ENCODE measurements around the gene PTP4A1.
"Not testable (repeated sequence)": the region's sequence is repeated elsewhere in the genome, so short reads cannot be mapped to it uniquely, and the experiment has no call there.

The PTP4A1 gene

GRCh38 chr6:63581355-63582013 is 9.2 kb downstream of the PTP4A1 start:
- POLR2A ChIA-PET: no interaction called here
- CTCF ChIA-PET: no interaction called here
- H3K4me3 ChIP-seq (ENCODE audit: low read depth, low read length): no peak overlapping the region
- no peak for DNase-seq (ENCODE audit: low read depth, low spot score)
- no peak for TF ChIP-seq CTCF (IDR thresholded peaks at IDR 0.05; ENCODE audit: insufficient read depth, low read length, missing control alignments)

- POLR2A ChIA-PET: no interaction called here
- TF ChIP-seq CTCF (IDR thresholded peaks at IDR 0.05; ENCODE audit: insufficient read depth, low read length, missing control alignments): no peak
- DNase-seq (ENCODE audit: low read depth, low spot score): no peak
- no peak overlapping the region for H3K4me3 ChIP-seq (ENCODE audit: low read depth, low read length)
- CTCF ChIA-PET: interaction anchor here (1.3 kb wide), 1 partner anchor 184 kb away, joined by 3 read pairs; no protein-coding TSS in a partner anchor
These were observed 10.4 kb downstream of the PTP4A1 start for GRCh38 chr6:63582579-63583231.

GRCh38 chr6:63584125-63584514 is 11.8 kb downstream of the PTP4A1 start:
- ChIA-PET POLR2A (interaction anchor here (0.7 kb wide), 1 partner anchor 51 kb away, joined by 4 read pairs; no protein-coding TSS in a partner anchor), CTCF (interaction anchor here (1.2 to 1.3 kb wide), 2 partner anchors 10 to 14 kb away, joined by 3 to 4 read pairs; no protein-coding TSS in a partner anchor)
- DNase-seq (ENCODE audit: low read depth, low spot score): no peak
- no peak overlapping the region for H3K4me3 ChIP-seq (ENCODE audit: low read depth, low read length)
- no peak for TF ChIP-seq CTCF (IDR thresholded peaks at IDR 0.05; ENCODE audit: insufficient read depth, low read length, missing control alignments)

DNA sequence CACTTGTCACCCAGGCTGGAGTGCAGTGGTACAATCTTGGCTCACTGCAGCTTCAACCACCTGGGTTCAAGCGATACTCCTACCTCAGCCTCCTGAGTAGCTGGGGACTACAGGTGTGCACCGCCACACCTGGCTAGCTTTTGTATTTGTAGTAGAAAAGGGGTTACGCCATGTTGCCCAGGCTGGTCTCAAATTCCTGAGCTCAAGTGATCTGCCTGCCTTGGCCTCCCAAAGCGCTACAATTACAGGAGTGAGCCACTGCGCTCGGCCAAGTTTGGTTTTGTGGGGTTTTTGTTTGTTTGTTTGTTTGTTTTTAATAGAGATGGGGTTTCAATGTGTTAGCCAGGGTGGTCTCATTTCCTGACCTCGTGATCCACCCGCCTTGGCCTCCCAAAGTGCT is 12.3 kb downstream of the PTP4A1 start:
- no peak for TF ChIP-seq CTCF (IDR thresholded peaks at IDR 0.05; ENCODE audit: insufficient read depth, low read length, missing control alignments)
- CTCF ChIA-PET: interaction anchor here (1.2 kb wide), 1 partner anchor 14 kb away, joined by 3 read pairs; no protein-coding TSS in a partner anchor
- H3K4me3 ChIP-seq (ENCODE audit: low read depth, low read length): no peak overlapping the region
- POLR2A ChIA-PET: interaction anchor here (0.7 kb wide), 1 partner anchor 50 kb away, joined by 4 read pairs; no protein-coding TSS in a partner anchor
- DNase-seq (ENCODE audit: low read depth, low spot score): no peak

DNA sequence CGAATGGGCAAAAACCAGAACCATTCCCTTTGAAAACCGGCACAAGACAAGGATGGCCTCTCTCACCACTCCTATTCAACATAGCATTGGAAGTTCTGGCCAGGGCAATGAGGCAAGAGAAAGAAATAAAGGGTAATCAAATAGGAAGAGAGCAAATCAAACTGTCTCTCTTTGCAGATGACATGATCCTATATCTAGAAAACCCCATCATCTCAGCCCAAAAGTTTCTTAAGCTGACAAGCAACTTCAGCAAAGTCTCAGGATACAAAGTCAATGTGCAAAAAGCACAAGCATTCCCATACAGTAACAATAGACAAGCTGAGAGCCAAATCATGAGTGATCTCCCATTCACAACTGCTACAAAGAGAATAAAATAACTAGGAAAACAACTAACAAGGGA is 13.4 kb downstream of the PTP4A1 start:
- H3K4me3 ChIP-seq (ENCODE audit: low read depth, low read length); DNase-seq (ENCODE audit: low read depth, low spot score); POLR2A ChIA-PET: not testable (repeated sequence)
- CTCF ChIA-PET: interaction anchor here (1.3 kb wide), 1 partner anchor 12 kb away, joined by 5 read pairs; no protein-coding TSS in a partner anchor

DNA sequence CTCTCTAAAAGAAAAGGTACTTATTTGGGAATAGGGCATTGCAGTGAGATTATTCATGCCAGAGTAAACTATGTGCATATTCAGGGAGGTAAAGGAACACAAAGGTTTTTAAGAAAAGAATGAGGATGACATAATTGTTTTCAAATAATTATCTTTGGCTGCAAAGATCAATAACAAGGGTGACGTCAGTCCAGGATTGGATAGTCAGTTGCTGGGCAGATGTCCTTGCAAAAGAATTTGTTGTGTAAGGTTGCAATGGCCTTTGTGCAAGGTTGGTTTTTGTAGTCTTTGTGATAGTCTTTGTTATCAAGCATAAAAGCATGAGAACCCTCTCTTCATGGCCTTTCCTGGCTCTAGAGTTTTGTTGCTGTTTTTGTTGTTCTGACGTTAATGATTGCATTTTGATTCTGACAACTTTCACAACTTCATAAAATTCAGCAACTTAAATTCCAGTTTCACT is 17.7 kb downstream of the PTP4A1 start:
- ChIA-PET CTCF (no interaction called here), POLR2A (no interaction called here)
- no peak for DNase-seq (ENCODE audit: low read depth, low spot score)
- no peak overlapping the region for H3K4me3 ChIP-seq (ENCODE audit: low read depth, low read length)
- TF ChIP-seq CTCF (IDR thresholded peaks at IDR 0.05; ENCODE audit: insufficient read depth, low read length, missing control alignments): no peak

Measured in AG04449 (cell line).